ENCODE results near the gene PARN. TPM values are rescaled to one million over a fixed set of nuclear protein-coding genes. Genes with fewer than 3 reads are reported as not detected.

PARN gene
- total and polyA plus RNA-seq, 2 of the 4 experiments (the other 2 are of a cell fraction): 24.6 to 25.1 TPM

DNA sequence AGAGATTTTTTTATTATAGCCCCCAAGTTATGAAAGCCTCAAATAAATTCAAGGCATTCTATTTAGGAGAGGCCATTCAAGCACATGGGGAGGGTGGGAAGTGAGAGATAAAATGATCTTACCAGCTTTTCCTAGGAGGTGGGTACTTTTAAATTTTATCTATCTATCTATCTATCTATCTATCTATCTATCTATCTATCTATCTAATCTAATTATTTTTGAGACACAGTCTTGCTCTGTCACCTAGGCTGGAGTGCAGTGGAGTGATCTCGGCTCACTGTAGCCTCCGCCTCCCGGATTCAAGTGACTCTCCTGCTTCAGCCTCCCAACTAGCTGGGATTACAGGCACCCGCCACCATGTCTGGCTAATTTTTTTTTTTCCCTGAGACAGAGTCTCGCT, 182.3 kb downstream of the PARN start:
- dilution Hi-C loops (cut with HindIII; ENCODE audit: low sequenced_read_pairs, unreplicated experiment): no loop called here
- intact Hi-C loops (cut with micrococcal nuclease): no loop called here

More for the DNA sequence above, 182.3 kb downstream of the PARN start:
- H3K36me3 ChIP-seq (ENCODE audit: control insufficient read depth, insufficient read depth, low read length): peaks cover 3% of the 10 kb centered on the region; the same call in 1 of the 2 replicates
- H4K91ac ChIP-seq (ENCODE audit: insufficient read depth, low read depth, low read length): no peak overlapping the region
- no peak for TF ChIP-seq FOS (IDR thresholded peaks at IDR 0.05; ENCODE audit: low read depth, low read length)
- no peak for TF ChIP-seq MAZ (IDR thresholded peaks at IDR 0.05; ENCODE audit: borderline replicate concordance, low read depth, low read length)
- TF ChIP-seq RFX5 (IDR thresholded peaks at IDR 0.05; ENCODE audit: low read depth, low read length): no peak
- TF ChIP-seq, protein P1, sequence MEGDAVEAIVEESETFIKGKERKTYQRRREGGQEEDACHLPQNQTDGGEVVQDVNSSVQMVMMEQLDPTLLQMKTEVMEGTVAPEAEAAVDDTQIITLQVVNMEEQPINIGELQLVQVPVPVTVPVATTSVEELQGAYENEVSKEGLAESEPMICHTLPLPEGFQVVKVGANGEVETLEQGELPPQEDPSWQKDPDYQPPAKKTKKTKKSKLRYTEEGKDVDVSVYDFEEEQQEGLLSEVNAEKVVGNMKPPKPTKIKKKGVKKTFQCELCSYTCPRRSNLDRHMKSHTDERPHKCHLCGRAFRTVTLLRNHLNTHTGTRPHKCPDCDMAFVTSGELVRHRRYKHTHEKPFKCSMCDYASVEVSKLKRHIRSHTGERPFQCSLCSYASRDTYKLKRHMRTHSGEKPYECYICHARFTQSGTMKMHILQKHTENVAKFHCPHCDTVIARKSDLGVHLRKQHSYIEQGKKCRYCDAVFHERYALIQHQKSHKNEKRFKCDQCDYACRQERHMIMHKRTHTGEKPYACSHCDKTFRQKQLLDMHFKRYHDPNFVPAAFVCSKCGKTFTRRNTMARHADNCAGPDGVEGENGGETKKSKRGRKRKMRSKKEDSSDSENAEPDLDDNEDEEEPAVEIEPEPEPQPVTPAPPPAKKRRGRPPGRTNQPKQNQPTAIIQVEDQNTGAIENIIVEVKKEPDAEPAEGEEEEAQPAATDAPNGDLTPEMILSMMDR (conservative IDR thresholded peaks at IDR 0.05; ENCODE audit: low read depth, low read length): no peak
- TF ChIP-seq, protein P2, sequence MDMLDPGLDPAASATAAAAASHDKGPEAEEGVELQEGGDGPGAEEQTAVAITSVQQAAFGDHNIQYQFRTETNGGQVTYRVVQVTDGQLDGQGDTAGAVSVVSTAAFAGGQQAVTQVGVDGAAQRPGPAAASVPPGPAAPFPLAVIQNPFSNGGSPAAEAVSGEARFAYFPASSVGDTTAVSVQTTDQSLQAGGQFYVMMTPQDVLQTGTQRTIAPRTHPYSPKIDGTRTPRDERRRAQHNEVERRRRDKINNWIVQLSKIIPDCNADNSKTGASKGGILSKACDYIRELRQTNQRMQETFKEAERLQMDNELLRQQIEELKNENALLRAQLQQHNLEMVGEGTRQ (IDR thresholded peaks at IDR 0.05; ENCODE audit: low read depth, low read length): no peak
- no peak for TF ChIP-seq MAFK (IDR thresholded peaks at IDR 0.05; ENCODE audit: low read depth, low read length)
- no peak for TF ChIP-seq MXI1 (IDR thresholded peaks at IDR 0.05; ENCODE audit: borderline replicate concordance, low read depth, low read length)
- no peak for TF ChIP-seq CHD1 (IDR thresholded peaks at IDR 0.05; ENCODE audit: low read depth, low read length)
- no peak for TF ChIP-seq RCOR1 (IDR thresholded peaks at IDR 0.05; ENCODE audit: insufficient replicate concordance, low read length)
- TF ChIP-seq SMC3 (IDR thresholded peaks at IDR 0.05; ENCODE audit: low read depth, low read length): no peak
- TF ChIP-seq POLR2A (IDR thresholded peaks at IDR 0.05; ENCODE audit: low read depth, low read length): no peak
- TF ChIP-seq, protein P3, sequence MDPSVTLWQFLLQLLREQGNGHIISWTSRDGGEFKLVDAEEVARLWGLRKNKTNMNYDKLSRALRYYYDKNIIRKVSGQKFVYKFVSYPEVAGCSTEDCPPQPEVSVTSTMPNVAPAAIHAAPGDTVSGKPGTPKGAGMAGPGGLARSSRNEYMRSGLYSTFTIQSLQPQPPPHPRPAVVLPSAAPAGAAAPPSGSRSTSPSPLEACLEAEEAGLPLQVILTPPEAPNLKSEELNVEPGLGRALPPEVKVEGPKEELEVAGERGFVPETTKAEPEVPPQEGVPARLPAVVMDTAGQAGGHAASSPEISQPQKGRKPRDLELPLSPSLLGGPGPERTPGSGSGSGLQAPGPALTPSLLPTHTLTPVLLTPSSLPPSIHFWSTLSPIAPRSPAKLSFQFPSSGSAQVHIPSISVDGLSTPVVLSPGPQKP (IDR thresholded peaks at IDR 0.05; ENCODE audit: borderline replicate concordance, low read depth, low read length): no peak
- no peak overlapping the region for H2BK5ac ChIP-seq (ENCODE audit: low read depth, low read length, poor library complexity, severe bottlenecking)
- H2AFZ ChIP-seq (replicated peaks; ENCODE audit: low read length, poor library complexity): no peak overlapping the region
- WGBS, 2 experiments (ENCODE audit: extremely low coverage in 2 of 2, insufficient read length in 1 of 2): no CpG with 5 or more reads among the region's 5 CpGs
- ChIA-PET CTCF (no interaction called here), POLR2A (ENCODE audit: unreplicated experiment) (interaction anchor here (0.5 kb wide), 1 partner anchor 289 kb away, joined by 3 read pairs; no protein-coding TSS in a partner anchor)
- ATAC-seq (ENCODE audit: low read depth) (no peak), DNase-seq (no peak)
- no peak overlapping the region for H3K56ac ChIP-seq (ENCODE audit: extremely low read depth, insufficient read depth, low read length)
- no peak overlapping the region for H3K23ac ChIP-seq (ENCODE audit: low read depth, low read length)
- H3K18ac ChIP-seq (ENCODE audit: low read depth, low read length): no peak overlapping the region
- H3K79me1 ChIP-seq (ENCODE audit: low read depth in 1 of 2, low read length in 2 of 2): no peaks in the 10 kb centered on the region
- H3K9ac ChIP-seq (ENCODE audit: low read depth, low read length): no peak overlapping the region
- no peaks in the 10 kb centered on the region for H3K27me3 ChIP-seq (ENCODE audit: control insufficient read depth, insufficient read depth, low read length)
- no peak overlapping the region for H4K5ac ChIP-seq (ENCODE audit: low read depth, low read length)
- no peak overlapping the region for H2BK120ac ChIP-seq (ENCODE audit: low read depth, low read length)
- no peak overlapping the region for H2AK9ac ChIP-seq (replicated peaks; ENCODE audit: low read depth, low read length, poor library complexity)
- no peaks in the 10 kb centered on the region for H3K9me1 ChIP-seq (ENCODE audit: insufficient read depth, low read length)
- no peaks in the 10 kb centered on the region for H4K20me1 ChIP-seq (ENCODE audit: insufficient read depth, low read length)
- no peak overlapping the region for H3K4me2 ChIP-seq (ENCODE audit: low read depth, low read length)
- no peak overlapping the region for H2BK20ac ChIP-seq (ENCODE audit: low read depth, low read length)
- peaks cover 8% of the 10 kb centered on the region; the same call in 1 of the 2 replicates for H3K4me1 ChIP-seq (ENCODE audit: control insufficient read depth, insufficient read depth, low read length)
- in situ Hi-C loops (cut with MboI; ENCODE audit: low sequenced_read_pairs): no loop called here
- no peak overlapping the region for H3K27ac ChIP-seq (ENCODE audit: insufficient read depth, low read length)
- no peak overlapping the region for H4K8ac ChIP-seq (ENCODE audit: low read depth in 2 of 2, low read length in 2 of 2)
- H2AK5ac ChIP-seq (ENCODE audit: low read depth, low read length): no peak overlapping the region
- no peak overlapping the region for H3K4me3 ChIP-seq (ENCODE audit: insufficient read depth, low read depth, low read length)
- BruUV-seq (replicated peaks): no TSS peak
- H3K9me3 ChIP-seq (ENCODE audit: control insufficient read depth, insufficient read depth, low read length): no peaks in the 10 kb centered on the region
- H2BK15ac ChIP-seq (ENCODE audit: low read depth, low read length): no peak overlapping the region
- no peak overlapping the region for H3K4ac ChIP-seq (ENCODE audit: low read depth, low read length)
- H3K14ac ChIP-seq (replicated peaks; ENCODE audit: low read depth, low read length): no peak overlapping the region
